DMS 273 (cell line): ENCODE results near the gene ARHGAP25.

Experiments
- DNase-seq: peaks from one replicate; lab custom pipeline; 2025; ENCODE audit not compliant: unreplicated experiment; lab: John Stamatoyannopoulos, UW

ARHGAP25 gene

GRCh38 chr2:68742626-68743415, 8.2 kb downstream of the ARHGAP25 start:
- no peak for DNase-seq

GRCh38 chr2:68743531-68743930, 8.9 kb downstream of the ARHGAP25 start:
- DNase-seq, result no peak

- DNase-seq, result no peak
Observed at GRCh38 chr2:68744366-68744912, 9.8 kb downstream of the ARHGAP25 start.

- no peak for DNase-seq
Observed at GRCh38 chr2:68745006-68745405, 10.4 kb downstream of the ARHGAP25 start.

- DNase-seq, result no peak
Observed at GRCh38 chr2:68746408-68746807, 11.8 kb downstream of the ARHGAP25 start.

GRCh38 chr2:68747413-68747812, 12.8 kb downstream of the ARHGAP25 start:
- DNase-seq, result no peak

GRCh38 chr2:68747900-68748299, 13.3 kb downstream of the ARHGAP25 start:
- no peak for DNase-seq

GRCh38 chr2:68748568-68748967, 14.0 kb downstream of the ARHGAP25 start:
- no peak for DNase-seq

GRCh38 chr2:68749345-68749744, 14.7 kb downstream of the ARHGAP25 start:
- DNase-seq, result no peak

- DNase-seq, result no peak
Observed at GRCh38 chr2:68750592-68751396, 16.2 kb downstream of the ARHGAP25 start.

GRCh38 chr2:68751397-68752339, 17.1 kb downstream of the ARHGAP25 start:
- DNase-seq, result peak; percentile 96

GRCh38 chr2:68753318-68753717, 18.7 kb downstream of the ARHGAP25 start:
- no peak for DNase-seq

GRCh38 chr2:68755071-68755470, 20.5 kb downstream of the ARHGAP25 start:
- no peak for DNase-seq

- DNase-seq, result no peak
Observed at GRCh38 chr2:68756178-68756577, 21.6 kb downstream of the ARHGAP25 start.

GRCh38 chr2:68757081-68757480, 22.5 kb downstream of the ARHGAP25 start:
- DNase-seq, result no peak

- no peak for DNase-seq
Observed at GRCh38 chr2:68762100-68762499, 27.5 kb downstream of the ARHGAP25 start.

GRCh38 chr2:68762665-68763064, 28.1 kb downstream of the ARHGAP25 start:
- no peak for DNase-seq

GRCh38 chr2:68764041-68764805, 29.6 kb downstream of the ARHGAP25 start:
- no peak for DNase-seq

- DNase-seq, result no peak
Observed at GRCh38 chr2:68764806-68765311, 30.2 kb downstream of the ARHGAP25 start.
